Bronchial epithelial cell (primary cell): Measurements from ENCODE around the gene ARL15. TPM values are rescaled to one million over a fixed set of nuclear protein-coding genes. Genes with fewer than 3 reads are reported as not detected.

Experiments used
- DNase-seq: peaks from one replicate; pipeline ENCODE4 v3.0.0-alpha.2; 2010; ENCODE audit warnings: low read depth
- FAIRE-seq: peaks from 2 replicates; lab custom pipeline; 2011; peaks lifted over from hg19 to GRCh38; lab: Jason Lieb, UNC
- H3K27me3 ChIP-seq: 2 replicates; pipeline ENCODE4 v1.5.1; 2011; ENCODE audit warnings: low read length; ENCODE audit not compliant: control insufficient read depth, insufficient read depth
- H3K36me3 ChIP-seq: 2 replicates; pipeline ENCODE4 v1.5.1; 2011; ENCODE audit warnings: low read length; ENCODE audit not compliant: control insufficient read depth, insufficient read depth
- H3K4me3 ChIP-seq: 2 replicates; pipeline ENCODE4 v1.5.1; 2011; ENCODE audit warnings: mild to moderate bottlenecking, low read depth, low read length, control low read depth
- total RNA-seq: library from RNA; depleted of rRNA; stranded (reverse); fragments of >200 nt; gene quantifications from 2 replicates; pipeline ENCODE4 v1.2.1, GENCODE V29; 2014
- TF ChIP-seq, protein P1 (sequence below): IDR thresholded peaks from 2 replicates; pipeline ENCODE4 v1.5.1; 2011; ENCODE audit warnings: mild to moderate bottlenecking, moderate library complexity, low read length, control low read depth, inconsistent platforms; ENCODE audit not compliant: insufficient read depth, severe bottlenecking

ARL15 gene
- total RNA-seq, 1 donor from 2014 or later = 13.7 TPM

DNA sequence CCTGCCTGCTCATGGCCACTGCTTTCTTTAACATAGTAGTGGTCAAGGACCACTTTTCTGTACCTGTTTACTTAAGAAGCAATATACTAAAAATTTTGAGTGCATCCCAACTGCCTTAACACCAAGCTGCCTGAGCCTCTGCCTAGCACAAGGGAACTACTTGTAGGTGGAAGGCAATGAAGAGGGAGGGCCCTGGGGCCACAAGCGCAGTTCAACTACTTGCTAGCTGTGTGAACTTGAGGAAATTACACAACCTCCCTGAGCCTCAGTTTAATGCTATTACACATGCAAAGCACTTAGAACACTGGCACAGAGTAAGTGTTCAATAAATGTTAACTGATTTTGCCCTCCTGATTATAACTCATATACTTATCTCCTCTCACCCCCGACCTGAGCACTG, 6.3 kb downstream of the ARL15 start:
- DNase-seq (no peak), FAIRE-seq (no peak)
- TF ChIP-seq, protein P1, sequence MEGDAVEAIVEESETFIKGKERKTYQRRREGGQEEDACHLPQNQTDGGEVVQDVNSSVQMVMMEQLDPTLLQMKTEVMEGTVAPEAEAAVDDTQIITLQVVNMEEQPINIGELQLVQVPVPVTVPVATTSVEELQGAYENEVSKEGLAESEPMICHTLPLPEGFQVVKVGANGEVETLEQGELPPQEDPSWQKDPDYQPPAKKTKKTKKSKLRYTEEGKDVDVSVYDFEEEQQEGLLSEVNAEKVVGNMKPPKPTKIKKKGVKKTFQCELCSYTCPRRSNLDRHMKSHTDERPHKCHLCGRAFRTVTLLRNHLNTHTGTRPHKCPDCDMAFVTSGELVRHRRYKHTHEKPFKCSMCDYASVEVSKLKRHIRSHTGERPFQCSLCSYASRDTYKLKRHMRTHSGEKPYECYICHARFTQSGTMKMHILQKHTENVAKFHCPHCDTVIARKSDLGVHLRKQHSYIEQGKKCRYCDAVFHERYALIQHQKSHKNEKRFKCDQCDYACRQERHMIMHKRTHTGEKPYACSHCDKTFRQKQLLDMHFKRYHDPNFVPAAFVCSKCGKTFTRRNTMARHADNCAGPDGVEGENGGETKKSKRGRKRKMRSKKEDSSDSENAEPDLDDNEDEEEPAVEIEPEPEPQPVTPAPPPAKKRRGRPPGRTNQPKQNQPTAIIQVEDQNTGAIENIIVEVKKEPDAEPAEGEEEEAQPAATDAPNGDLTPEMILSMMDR = no peak
- Histone ChIP-seq H3K4me3 (no peak overlapping the region), H3K36me3 (no peaks in the 10 kb centered on the region), H3K27me3 (no peaks in the 10 kb centered on the region)

DNA sequence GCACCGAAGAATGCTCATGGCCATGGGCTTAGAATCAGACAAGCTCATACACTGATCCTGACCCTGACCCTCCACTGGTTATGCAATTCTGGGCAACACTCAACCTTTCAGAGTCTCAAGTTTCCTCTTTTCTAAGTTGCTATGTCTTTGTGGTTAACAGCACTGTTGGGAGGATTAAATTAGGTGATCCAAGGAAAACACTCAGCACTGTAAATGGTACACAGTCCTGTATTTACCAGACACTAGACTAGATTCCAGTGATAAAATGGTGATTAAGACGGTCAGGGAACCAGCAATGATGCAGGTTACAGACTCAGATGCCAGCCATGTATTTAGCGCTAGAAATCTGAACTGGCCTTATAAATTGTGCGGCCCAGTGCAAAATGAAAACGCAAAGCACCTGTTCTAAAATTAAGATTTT, 8.1 kb downstream of the ARL15 start:
- no peaks in the 10 kb centered on the region for H3K36me3 ChIP-seq
- peak; percentile 77 for DNase-seq
- no peaks in the 10 kb centered on the region for H3K27me3 ChIP-seq
- H3K4me3 ChIP-seq = no peak overlapping the region
- TF ChIP-seq, protein P1 = no peak
- FAIRE-seq = no peak

DNA sequence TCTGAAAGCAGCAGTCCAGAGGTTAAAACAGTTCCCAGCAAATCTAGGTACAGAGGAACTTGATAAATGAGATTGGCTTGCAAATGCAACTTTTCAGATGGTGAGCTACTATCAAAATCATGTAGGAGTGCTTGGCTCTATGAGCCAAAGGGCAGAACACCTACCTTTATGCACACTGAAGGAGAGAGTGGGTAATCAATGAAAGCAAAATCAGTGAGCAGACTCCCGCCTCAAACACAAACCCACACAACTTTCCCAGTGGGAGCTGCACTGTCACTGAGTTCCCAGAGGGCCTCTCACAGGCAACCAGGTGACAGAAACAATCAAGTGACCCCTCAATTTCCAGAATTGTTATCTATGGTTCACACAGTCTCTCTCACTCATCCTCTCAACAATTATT, 8.5 kb downstream of the ARL15 start:
- no peak for DNase-seq
- Histone ChIP-seq H3K27me3 (no peaks in the 10 kb centered on the region), H3K36me3 (no peaks in the 10 kb centered on the region), H3K4me3 (no peak overlapping the region)
- TF ChIP-seq, protein P1 = no peak
- FAIRE-seq = no peak

DNA sequence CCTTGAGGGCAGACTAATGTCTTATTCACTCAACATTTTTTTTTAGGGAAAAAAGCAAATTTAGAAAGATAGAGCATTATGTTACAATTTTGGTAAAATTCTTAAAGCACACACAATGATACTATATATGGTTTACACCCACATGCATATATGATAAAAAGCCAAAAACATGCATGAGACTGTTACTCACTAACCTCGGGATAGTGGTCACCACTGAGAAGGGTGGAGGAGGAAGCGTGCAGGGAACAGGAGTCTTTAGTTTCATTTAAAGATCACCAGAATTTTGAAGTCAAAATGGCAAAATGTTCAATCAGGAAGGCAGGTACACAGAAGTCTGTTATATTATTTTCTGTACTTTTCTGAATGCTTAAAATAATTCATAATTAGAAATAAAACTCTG, 9.2 kb downstream of the ARL15 start:
- Histone ChIP-seq H3K4me3 (no peak overlapping the region), H3K36me3 (no peaks in the 10 kb centered on the region), H3K27me3 (no peaks in the 10 kb centered on the region)
- TF ChIP-seq, protein P1 = no peak
- no peak for FAIRE-seq
- peak; percentile 32 for DNase-seq

DNA sequence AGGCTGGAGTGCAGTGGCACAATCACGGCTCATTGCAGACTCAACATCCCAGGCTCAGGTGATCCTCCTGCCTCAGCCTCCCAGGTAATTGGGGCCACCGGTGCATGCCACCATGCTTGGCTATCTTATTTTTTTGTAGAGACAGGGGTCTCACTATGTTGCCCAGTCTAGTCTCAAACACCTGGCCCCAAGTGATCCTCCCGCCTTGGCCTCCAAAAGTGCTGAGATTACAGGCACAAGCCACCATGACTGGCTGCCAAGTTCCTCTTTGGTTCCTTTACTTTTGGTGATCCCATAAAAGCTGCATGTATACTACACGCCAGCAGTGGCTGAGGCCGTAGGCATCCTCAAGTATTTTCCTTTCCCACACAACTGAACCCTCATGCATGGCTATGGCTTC, 11.4 kb downstream of the ARL15 start:
- no peaks in the 10 kb centered on the region for H3K27me3 ChIP-seq
- TF ChIP-seq, protein P1 = no peak
- DNase-seq (no peak), FAIRE-seq (no peak)
- H3K4me3 ChIP-seq = no peak overlapping the region
- no peaks in the 10 kb centered on the region for H3K36me3 ChIP-seq

DNA sequence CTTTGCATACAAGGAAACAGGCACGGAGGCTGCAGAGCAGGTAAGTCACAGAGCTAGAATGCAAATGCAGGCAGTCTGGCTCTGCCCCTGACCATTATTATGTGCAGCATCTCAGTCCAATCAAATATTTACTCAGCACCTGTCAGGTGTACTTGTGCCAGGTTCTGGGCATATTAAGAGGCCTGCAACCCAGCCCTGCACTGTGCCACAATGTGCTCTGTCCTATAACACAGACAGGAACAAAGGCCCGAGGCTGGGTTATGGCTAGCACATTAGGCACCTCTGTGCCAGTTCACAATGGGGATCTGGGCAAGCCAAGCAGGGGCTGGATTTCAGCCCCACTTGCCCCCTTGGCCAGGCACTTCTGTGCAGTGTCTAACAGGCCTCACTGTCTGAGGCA, 14.0 kb downstream of the ARL15 start:
- Histone ChIP-seq H3K4me3 (no peak overlapping the region), H3K36me3 (no peaks in the 10 kb centered on the region), H3K27me3 (no peaks in the 10 kb centered on the region)
- FAIRE-seq = no peak
- no peak for DNase-seq
- TF ChIP-seq, protein P1 = no peak
